GM23248 (cell line): ENCODE measurements around the gene HSCB.

Experiments
- EZH2 ChIP-seq: fragments of 200-600 bp; sonication (generic); IDR thresholded peaks from 2 replicates; pipeline ENCODE4 v1.6.1; 2018; ENCODE audit warnings: antibody characterized with exemption, mild to moderate bottlenecking; ENCODE audit not compliant: insufficient read depth, poor library complexity, severe bottlenecking
- EZH2phosphoT487 ChIP-seq: fragments of 200-600 bp; sonication (generic); IDR thresholded peaks from 2 replicates; pipeline ENCODE4 v1.6.1; 2018; ENCODE audit warnings: antibody characterized with exemption, moderate library complexity, mild to moderate bottlenecking, low read depth; ENCODE audit not compliant: insufficient read depth

DNA sequence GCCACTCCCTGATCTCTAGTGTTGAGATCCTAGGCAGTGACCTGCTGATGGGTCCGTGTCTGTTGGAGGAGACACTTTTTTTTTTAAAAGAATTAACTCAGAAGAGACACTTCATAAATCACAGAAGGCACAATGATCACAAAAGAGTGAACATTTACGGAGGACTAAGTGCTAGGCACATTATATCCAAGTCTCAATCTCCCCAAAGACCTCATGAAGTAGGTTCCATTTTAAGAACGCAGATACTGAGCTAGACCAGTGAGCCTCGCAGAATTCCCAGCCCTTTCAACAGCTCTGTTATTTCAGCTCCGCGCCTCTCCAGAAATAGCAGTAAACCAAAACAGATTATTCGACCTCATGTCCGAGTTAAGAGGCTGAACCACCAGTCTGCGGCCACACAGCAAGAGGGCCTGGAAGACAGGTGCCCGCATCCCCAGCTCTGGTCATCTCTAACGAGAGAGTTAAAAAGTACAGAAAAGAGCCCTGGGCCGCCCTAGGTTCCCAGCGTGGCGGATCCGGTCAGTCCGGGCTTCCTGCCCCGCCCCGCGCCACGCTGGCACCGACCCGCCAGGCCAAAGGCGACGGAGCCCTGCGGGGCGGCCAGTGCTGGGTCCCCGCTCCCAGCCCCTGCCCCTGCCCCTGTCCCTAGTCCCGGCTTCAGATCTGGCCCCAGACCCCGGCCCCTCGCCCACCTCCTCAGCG, 57.9 kb downstream of the HSCB start:
- TF ChIP-seq EZH2phosphoT487 = no peak
- no peak for TF ChIP-seq EZH2
